HFF-Myc (cell line): ENCODE results near the gene MEAK7.

Experiments used
- DNase-seq: peaks from one replicate; pipeline ENCODE4 v3.0.0-alpha.2; 2011; ENCODE audit warnings: low read depth; ENCODE audit errors: extremely low read depth
- H3K4me3 ChIP-seq: replicated peaks from 2 replicates; pipeline ENCODE4 v1.5.1; 2011; ENCODE audit warnings: low read depth, mild to moderate bottlenecking, control low read depth, low read length
- CTCF ChIP-seq: IDR thresholded peaks from 2 replicates; pipeline ENCODE4 v1.5.1; 2012; ENCODE audit warnings: mild to moderate bottlenecking, low read depth, low read length, control low read depth; ENCODE audit errors: missing control alignments

The MEAK7 gene

DNA sequence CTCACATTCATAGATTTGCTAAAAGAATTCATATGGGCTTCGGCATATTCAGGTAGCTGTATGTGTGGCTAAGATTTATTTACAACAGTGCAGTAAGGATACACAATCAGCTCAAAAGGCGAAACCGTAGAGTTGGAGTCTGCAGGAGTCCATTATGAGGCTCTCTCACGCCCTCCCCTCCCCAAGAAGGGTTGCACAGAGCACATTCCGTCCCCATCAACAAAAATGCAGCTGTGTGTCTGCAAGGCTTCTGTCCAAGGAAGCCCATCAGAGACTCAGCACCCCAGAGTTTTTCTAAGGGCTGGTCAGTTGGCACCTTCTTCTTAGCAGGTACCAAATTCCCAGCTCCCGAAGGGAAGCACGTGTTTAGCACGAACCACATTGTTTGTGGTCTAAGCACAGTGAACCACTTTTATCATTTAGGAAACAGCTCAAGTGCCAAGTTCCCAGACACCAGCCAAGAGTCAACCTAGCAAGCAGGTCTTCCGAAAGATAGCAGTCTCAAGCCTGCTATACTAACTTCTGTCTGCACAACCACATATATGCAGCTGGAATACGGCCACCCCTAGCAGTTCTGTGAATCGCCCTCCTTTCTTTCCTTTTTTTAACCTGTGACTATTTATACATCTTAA lies 28.5 kb upstream of the MEAK7 start:
- no peak overlapping the region for H3K4me3 ChIP-seq
- TF ChIP-seq CTCF = no peak
- DNase-seq = no peak

DNA sequence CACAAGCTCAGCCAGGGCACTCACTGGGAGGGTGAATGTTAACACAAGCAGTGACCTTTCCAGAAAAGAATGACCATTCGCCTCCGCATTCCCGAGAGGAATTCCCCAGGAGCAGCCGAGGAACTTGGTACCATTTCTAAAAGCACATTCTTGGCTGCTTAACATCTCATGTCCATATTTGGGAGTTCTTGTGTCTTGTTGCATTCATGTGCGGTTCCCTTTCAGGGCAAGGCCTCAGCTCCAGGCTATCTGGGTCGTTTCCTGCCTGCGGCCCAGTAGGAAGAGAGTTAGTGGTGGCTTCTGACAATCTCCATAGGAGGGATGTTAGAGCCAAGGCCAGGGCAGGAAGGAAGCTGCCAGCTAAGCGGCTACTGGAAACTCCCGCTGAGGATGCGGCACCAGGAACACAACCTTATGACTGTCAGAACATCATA lies 27.8 kb upstream of the MEAK7 start:
- H3K4me3 ChIP-seq = no peak overlapping the region
- DNase-seq = peak; percentile 86
- TF ChIP-seq CTCF = no peak

DNA sequence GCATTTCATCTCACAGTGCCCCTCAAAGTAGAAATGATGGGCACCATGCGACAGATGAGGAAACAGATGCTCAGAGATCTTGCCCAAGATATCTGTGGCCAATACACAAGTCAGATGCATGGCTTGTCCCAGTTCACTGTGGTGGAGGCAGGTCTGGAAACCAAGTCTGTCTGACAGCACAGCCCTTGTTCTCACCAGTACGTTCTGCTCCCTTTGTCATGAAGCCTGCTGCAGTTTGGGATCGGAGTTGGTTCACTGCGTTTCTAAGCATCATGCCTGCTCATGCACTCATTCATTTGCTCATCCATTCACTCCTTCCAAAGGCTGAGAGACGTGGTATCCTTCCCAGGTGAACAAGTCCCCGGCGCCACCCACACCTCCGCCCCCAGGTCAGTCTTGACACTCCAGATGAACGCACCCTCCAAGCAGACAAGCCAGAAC lies 27.2 kb upstream of the MEAK7 start:
- H3K4me3 ChIP-seq = no peak overlapping the region
- no peak for TF ChIP-seq CTCF
- no peak for DNase-seq

GRCh38 chr16:84530590-84530989 lies 26.1 kb upstream of the MEAK7 start:
- TF ChIP-seq CTCF = no peak
- no peak for DNase-seq

GRCh38 chr16:84529607-84530006 lies 25.1 kb upstream of the MEAK7 start:
- TF ChIP-seq CTCF = no peak
- no peak for DNase-seq
- H3K4me3 ChIP-seq = no peak overlapping the region

More at GRCh38 chr16:84530590-84530989, 26.1 kb upstream of the MEAK7 start:
- H3K4me3 ChIP-seq = no peak overlapping the region

GRCh38 chr16:84528322-84528721 lies 23.9 kb upstream of the MEAK7 start:
- H3K4me3 ChIP-seq = no peak overlapping the region
- DNase-seq = no peak
- TF ChIP-seq CTCF = no peak
